ENCODE data around the gene MCTP1. TPM values are rescaled to one million over a fixed set of nuclear protein-coding genes. Genes with fewer than 3 reads are reported as not detected.

The MCTP1 gene
- total RNA-seq, 1 donor from 2014 or later, result 3.4 TPM

DNA sequence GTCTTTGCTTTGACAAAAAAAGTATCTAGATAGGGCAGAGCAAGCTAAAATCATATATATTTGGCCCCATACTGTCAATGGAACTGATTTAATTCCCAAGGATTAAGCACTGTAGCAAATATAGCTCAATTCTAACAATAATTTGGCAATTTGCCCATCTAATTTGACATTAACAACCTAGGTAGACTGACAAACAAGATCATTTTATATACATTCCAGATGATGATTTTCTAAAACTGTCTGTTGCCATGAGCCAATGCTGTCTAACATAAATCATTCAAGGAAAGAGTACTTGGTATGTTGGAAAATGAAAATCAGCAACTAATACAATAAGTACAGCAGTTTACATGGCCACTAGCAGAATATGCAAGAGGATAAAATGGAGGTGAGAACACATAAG is 32.1 kb downstream of the MCTP1 start:
- Mint-ChIP-seq H3K4me3 (ENCODE audit: unreplicated experiment) (no peak overlapping the region), H3K9me3 (ENCODE audit: low read depth) (no peaks in the 10 kb centered on the region)

DNA sequence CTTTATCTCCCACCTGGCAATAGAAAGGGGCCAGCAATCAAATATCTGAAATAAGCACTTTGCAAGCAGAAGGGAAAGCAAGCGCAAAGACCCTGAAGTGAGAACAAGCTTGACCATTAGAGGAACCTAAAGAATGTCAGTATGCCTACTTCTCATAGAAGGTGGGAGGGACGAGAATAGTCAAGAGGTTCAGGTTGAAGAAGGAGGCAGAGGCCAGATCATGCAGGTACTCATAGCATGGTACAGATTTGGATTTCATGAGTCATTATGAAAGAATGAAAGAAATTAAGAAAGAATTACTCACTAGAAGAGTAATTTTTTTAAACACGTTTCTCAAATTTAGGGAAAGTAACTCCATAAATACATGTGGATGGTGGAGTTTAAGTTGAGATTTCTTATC is 33.7 kb downstream of the MCTP1 start:
- Mint-ChIP-seq H3K36me3 (ENCODE audit: low read depth) (peaks cover 2% of the 10 kb centered on the region), H3K9me3 (ENCODE audit: low read depth) (peaks cover 8% of the 10 kb centered on the region), H3K27me3 (ENCODE audit: low read depth) (peaks cover 43% of the 10 kb centered on the region), H3K4me3 (ENCODE audit: unreplicated experiment) (no peak overlapping the region), H3K27ac (ENCODE audit: unreplicated experiment) (no peak overlapping the region), H3K4me1 (ENCODE audit: low read depth) (no peaks in the 10 kb centered on the region)
- DNase-seq (ENCODE audit: low spot score), result no peak
- TF ChIP-seq, protein P1, sequence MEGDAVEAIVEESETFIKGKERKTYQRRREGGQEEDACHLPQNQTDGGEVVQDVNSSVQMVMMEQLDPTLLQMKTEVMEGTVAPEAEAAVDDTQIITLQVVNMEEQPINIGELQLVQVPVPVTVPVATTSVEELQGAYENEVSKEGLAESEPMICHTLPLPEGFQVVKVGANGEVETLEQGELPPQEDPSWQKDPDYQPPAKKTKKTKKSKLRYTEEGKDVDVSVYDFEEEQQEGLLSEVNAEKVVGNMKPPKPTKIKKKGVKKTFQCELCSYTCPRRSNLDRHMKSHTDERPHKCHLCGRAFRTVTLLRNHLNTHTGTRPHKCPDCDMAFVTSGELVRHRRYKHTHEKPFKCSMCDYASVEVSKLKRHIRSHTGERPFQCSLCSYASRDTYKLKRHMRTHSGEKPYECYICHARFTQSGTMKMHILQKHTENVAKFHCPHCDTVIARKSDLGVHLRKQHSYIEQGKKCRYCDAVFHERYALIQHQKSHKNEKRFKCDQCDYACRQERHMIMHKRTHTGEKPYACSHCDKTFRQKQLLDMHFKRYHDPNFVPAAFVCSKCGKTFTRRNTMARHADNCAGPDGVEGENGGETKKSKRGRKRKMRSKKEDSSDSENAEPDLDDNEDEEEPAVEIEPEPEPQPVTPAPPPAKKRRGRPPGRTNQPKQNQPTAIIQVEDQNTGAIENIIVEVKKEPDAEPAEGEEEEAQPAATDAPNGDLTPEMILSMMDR (IDR thresholded peaks at IDR 0.05), result no peak

More for the DNA sequence above, 32.1 kb downstream of the MCTP1 start:
- peaks cover 2% of the 10 kb centered on the region for H3K36me3 Mint-ChIP-seq (ENCODE audit: low read depth)
- DNase-seq (ENCODE audit: low spot score), result no peak
- TF ChIP-seq, protein P1 (IDR thresholded peaks at IDR 0.05), result no peak
- H3K27me3 Mint-ChIP-seq (ENCODE audit: low read depth), result peaks cover 33% of the 10 kb centered on the region
- no peak overlapping the region for H3K27ac Mint-ChIP-seq (ENCODE audit: unreplicated experiment)
- H3K4me1 Mint-ChIP-seq (ENCODE audit: low read depth), result no peaks in the 10 kb centered on the region

DNA sequence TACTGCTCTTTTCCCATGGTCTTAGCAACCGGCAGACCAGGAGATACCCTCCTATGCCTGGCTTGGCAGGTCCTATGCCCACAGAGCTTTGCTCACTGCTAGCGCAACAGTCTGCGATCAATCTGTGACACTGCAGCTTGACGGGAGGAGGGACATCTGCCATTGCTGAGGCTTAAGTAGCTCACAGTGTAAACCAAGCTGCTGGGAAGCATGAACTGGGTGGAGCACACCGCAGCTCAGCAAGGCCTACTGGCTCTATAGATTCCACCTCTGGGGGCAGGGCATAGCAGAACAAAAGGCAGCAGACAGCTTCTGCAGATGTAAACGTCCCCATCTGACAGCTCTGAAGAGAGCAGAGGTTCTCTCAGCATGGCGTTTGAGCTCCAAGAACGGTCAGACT is 40.4 kb downstream of the MCTP1 start:
- DNase-seq (ENCODE audit: low spot score), result no peak
- H3K9me3 Mint-ChIP-seq (ENCODE audit: low read depth), result peaks cover 12% of the 10 kb centered on the region
- no peak overlapping the region for H3K4me3 Mint-ChIP-seq (ENCODE audit: unreplicated experiment)
- peaks cover 44% of the 10 kb centered on the region for H3K27me3 Mint-ChIP-seq (ENCODE audit: low read depth)
- TF ChIP-seq, protein P1 (IDR thresholded peaks at IDR 0.05), result no peak
- peaks cover 2% of the 10 kb centered on the region for H3K36me3 Mint-ChIP-seq (ENCODE audit: low read depth)
- no peak overlapping the region for H3K27ac Mint-ChIP-seq (ENCODE audit: unreplicated experiment)
- peaks cover 4% of the 10 kb centered on the region for H3K4me1 Mint-ChIP-seq (ENCODE audit: low read depth)

DNA sequence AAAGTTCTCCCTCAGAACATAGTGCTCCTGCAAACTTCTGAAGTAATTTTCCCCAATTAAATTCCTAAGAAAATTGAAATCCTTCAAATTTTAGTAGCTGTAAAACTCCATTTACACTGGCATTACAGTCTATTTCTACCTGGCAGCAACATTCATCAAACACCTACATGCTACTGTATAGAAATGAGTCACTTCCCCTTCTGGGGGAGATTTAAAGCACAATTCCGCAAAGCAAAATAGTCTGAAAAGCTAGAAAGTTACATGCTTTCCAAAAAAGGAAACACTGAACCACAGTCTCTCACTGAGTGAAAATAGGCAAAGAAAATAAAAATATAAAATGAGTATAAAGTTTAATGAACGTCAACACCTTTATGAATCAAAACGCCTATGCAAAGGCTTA is 43.3 kb downstream of the MCTP1 start:
- H3K4me3 Mint-ChIP-seq (ENCODE audit: unreplicated experiment), result no peak overlapping the region
- DNase-seq (ENCODE audit: low spot score), result no peak

DNA sequence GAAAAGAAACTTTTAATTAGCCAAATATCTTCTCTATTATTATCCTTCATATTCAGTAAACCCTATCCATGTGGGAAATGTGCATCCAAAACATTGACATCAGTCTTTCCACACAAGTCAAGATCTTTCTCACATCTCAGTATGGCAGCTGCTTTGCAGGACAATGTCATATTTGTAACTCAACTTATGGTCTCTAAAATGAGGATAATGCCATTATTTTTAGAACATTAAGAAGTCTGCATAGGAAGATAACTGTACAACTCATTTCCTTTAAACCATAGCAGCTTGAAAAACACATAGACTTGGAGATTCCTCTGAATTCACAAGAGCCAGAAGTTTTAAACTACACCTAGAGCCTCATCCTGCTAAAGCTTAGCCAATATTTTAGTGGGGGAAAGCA is 43.7 kb downstream of the MCTP1 start:
- no peaks in the 10 kb centered on the region for H3K36me3 Mint-ChIP-seq (ENCODE audit: low read depth)
- peaks cover 37% of the 10 kb centered on the region for H3K27me3 Mint-ChIP-seq (ENCODE audit: low read depth)
- H3K4me1 Mint-ChIP-seq (ENCODE audit: low read depth), result peaks cover 12% of the 10 kb centered on the region
- TF ChIP-seq, protein P1 (IDR thresholded peaks at IDR 0.05), result no peak
- H3K9me3 Mint-ChIP-seq (ENCODE audit: low read depth), result peaks cover 4% of the 10 kb centered on the region
- no peak for DNase-seq (ENCODE audit: low spot score)
- no peak overlapping the region for H3K4me3 Mint-ChIP-seq (ENCODE audit: unreplicated experiment)
- H3K27ac Mint-ChIP-seq (ENCODE audit: unreplicated experiment), result no peak overlapping the region

More for the DNA sequence above, 43.3 kb downstream of the MCTP1 start:
- no peak overlapping the region for H3K27ac Mint-ChIP-seq (ENCODE audit: unreplicated experiment)
- H3K27me3 Mint-ChIP-seq (ENCODE audit: low read depth), result peaks cover 39% of the 10 kb centered on the region
- H3K36me3 Mint-ChIP-seq (ENCODE audit: low read depth), result no peaks in the 10 kb centered on the region
- TF ChIP-seq, protein P1 (IDR thresholded peaks at IDR 0.05), result no peak
- peaks cover 4% of the 10 kb centered on the region for H3K9me3 Mint-ChIP-seq (ENCODE audit: low read depth)
- H3K4me1 Mint-ChIP-seq (ENCODE audit: low read depth), result peaks cover 12% of the 10 kb centered on the region
